ENCODE data around the gene FNIP1.

DNA sequence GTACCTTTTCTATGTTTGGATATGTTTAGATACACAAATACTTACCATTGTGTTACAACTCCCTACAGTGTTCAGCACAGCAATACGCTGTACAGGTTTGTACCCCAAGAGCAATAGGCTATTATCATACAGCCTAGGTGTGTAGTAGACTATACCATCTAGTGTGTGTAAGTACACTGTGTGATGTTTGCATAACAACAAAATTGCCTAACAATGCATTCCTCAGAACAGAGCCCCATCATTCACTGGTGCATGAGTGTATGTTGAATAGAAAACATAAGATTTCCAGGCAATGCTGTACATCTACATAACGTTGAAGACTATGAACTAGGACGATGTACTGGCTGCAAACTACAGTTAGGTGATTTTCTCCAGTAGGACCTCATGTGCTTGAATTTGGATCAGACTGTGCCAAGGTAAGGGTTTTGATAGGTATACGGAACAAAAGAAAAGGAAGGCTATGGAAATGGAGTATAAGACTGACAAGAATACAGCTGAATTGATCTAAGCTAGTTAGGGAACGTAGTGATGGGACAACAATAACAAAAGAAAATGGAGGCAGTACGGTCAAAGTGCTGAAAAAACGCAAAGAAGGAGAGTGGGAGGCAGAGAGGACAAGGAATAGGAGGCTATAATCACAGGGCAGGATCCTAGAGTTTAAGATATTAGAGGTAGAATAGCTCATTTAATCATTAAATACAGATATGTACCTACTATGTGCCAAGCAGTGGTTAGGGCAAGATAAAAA, 46.9 kb downstream of the FNIP1 start:
- TF ChIP-seq POLR2AphosphoS5 (IDR thresholded peaks at IDR 0.05) (no peak), POLR2A (IDR thresholded peaks at IDR 0.05) (no peak)
- TF ChIP-seq, protein P1, sequence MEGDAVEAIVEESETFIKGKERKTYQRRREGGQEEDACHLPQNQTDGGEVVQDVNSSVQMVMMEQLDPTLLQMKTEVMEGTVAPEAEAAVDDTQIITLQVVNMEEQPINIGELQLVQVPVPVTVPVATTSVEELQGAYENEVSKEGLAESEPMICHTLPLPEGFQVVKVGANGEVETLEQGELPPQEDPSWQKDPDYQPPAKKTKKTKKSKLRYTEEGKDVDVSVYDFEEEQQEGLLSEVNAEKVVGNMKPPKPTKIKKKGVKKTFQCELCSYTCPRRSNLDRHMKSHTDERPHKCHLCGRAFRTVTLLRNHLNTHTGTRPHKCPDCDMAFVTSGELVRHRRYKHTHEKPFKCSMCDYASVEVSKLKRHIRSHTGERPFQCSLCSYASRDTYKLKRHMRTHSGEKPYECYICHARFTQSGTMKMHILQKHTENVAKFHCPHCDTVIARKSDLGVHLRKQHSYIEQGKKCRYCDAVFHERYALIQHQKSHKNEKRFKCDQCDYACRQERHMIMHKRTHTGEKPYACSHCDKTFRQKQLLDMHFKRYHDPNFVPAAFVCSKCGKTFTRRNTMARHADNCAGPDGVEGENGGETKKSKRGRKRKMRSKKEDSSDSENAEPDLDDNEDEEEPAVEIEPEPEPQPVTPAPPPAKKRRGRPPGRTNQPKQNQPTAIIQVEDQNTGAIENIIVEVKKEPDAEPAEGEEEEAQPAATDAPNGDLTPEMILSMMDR (IDR thresholded peaks at IDR 0.05) = no peak
